Bronchial epithelial cell (primary cell): ENCODE results near the gene ACAP2. TPM values are rescaled to one million over a fixed set of nuclear protein-coding genes. Genes with fewer than 3 reads are reported as not detected.

Experiments used
- DNase-seq: peaks from one replicate; pipeline ENCODE4 v3.0.0-alpha.2; 2010; ENCODE audit warnings: low read depth
- FAIRE-seq: peaks from 2 replicates; lab custom pipeline; 2011; peaks lifted over from hg19 to GRCh38; lab: Jason Lieb, UNC
- H3K27me3 ChIP-seq: 2 replicates; pipeline ENCODE4 v1.5.1; 2011; ENCODE audit warnings: low read length; ENCODE audit not compliant: control insufficient read depth, insufficient read depth
- H3K36me3 ChIP-seq: 2 replicates; pipeline ENCODE4 v1.5.1; 2011; ENCODE audit warnings: low read length; ENCODE audit not compliant: control insufficient read depth, insufficient read depth
- H3K4me3 ChIP-seq: 2 replicates; pipeline ENCODE4 v1.5.1; 2011; ENCODE audit warnings: mild to moderate bottlenecking, low read depth, low read length, control low read depth
- total RNA-seq: library from RNA; depleted of rRNA; stranded (reverse); fragments of >200 nt; gene quantifications from 2 replicates; pipeline ENCODE4 v1.2.1, GENCODE V29; 2014
- TF ChIP-seq, protein P1 (sequence below): IDR thresholded peaks from 2 replicates; pipeline ENCODE4 v1.5.1; 2011; ENCODE audit warnings: mild to moderate bottlenecking, moderate library complexity, low read length, control low read depth, inconsistent platforms; ENCODE audit not compliant: insufficient read depth, severe bottlenecking

ACAP2 gene
- total RNA-seq, 1 donor from 2014 or later: 51.9 TPM

DNA sequence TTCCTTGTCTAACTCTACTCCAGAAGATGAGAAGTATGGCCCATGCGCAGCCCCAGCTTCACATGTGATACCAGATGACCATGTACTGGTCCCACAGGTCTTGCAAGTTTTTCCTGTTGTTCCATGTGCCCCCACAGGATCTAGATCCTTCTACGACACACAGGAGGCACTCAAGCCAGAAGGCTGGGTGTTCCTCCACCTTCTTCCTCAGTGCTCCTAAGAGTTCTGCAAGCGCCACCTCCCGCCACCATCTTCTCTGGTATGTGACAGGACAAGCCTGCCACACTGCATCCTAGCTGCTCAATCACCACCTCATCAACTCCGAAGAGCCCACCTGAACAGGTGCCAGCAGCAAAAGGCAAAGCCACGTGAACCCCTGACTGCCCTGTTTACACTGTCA is 214.9 kb downstream of the ACAP2 start:
- peak; percentile 12 for DNase-seq
- FAIRE-seq: no peak

DNA sequence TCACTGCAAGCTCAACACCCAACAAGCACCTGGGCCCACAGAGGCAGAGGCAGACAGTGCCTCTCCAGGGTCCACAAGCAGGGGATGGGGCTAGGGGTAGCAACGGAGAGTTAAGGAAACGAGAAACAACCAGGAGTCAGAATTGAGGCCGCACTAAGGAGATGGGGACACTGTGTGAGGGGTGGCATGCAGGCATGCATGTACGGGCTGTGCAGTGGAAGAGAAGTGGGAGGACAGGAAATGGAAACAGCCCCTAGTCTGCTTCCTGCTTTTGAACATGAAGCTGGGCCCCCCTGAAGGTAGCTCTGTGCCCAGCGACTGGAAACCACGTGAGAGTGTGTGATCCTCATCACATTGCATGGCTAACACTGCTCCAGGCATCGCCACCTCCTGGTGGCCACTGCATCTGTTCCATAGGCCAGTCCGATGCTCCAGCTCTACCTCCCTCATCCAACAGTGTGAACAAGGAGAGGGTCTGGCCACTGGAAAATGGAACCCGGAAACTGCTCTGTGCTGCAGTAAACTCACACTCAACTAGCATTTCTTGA is 215.8 kb downstream of the ACAP2 start:
- no peak for FAIRE-seq
- DNase-seq: no peak
- TF ChIP-seq, protein P1, sequence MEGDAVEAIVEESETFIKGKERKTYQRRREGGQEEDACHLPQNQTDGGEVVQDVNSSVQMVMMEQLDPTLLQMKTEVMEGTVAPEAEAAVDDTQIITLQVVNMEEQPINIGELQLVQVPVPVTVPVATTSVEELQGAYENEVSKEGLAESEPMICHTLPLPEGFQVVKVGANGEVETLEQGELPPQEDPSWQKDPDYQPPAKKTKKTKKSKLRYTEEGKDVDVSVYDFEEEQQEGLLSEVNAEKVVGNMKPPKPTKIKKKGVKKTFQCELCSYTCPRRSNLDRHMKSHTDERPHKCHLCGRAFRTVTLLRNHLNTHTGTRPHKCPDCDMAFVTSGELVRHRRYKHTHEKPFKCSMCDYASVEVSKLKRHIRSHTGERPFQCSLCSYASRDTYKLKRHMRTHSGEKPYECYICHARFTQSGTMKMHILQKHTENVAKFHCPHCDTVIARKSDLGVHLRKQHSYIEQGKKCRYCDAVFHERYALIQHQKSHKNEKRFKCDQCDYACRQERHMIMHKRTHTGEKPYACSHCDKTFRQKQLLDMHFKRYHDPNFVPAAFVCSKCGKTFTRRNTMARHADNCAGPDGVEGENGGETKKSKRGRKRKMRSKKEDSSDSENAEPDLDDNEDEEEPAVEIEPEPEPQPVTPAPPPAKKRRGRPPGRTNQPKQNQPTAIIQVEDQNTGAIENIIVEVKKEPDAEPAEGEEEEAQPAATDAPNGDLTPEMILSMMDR: peak; percentile 59
- no peaks in the 10 kb centered on the region for H3K27me3 ChIP-seq
- H3K4me3 ChIP-seq: no peak overlapping the region
- peaks cover 2% of the 10 kb centered on the region for H3K36me3 ChIP-seq

More for the DNA sequence above, 214.9 kb downstream of the ACAP2 start:
- Histone ChIP-seq H3K27me3 (no peaks in the 10 kb centered on the region), H3K4me3 (no peak overlapping the region), H3K36me3 (peaks cover 2% of the 10 kb centered on the region)
- TF ChIP-seq, protein P1: no peak

DNA sequence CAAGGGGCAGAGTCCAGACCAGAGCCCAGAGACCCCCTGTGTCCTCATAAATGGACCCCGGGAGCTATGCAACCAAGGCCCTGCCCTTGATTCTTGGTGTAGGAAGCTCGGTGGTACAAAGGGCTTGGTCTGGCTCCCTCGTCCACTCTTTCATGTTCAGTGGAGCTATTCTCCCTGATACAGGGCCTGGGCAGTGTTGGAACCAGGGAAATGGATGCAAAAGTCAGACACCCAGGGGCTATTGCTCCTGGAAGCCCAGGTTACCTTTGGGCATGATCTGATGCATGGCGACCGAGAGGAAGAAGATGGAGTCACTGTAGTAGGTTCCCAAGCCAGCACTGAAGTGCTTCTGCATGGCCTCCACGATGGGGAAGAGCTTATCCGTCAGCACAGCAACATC is 216.4 kb downstream of the ACAP2 start:
- FAIRE-seq (no peak), DNase-seq (no peak)
- Histone ChIP-seq H3K27me3 (no peaks in the 10 kb centered on the region), H3K36me3 (peaks cover 2% of the 10 kb centered on the region), H3K4me3 (no peak overlapping the region)
- TF ChIP-seq, protein P1: no peak

DNA sequence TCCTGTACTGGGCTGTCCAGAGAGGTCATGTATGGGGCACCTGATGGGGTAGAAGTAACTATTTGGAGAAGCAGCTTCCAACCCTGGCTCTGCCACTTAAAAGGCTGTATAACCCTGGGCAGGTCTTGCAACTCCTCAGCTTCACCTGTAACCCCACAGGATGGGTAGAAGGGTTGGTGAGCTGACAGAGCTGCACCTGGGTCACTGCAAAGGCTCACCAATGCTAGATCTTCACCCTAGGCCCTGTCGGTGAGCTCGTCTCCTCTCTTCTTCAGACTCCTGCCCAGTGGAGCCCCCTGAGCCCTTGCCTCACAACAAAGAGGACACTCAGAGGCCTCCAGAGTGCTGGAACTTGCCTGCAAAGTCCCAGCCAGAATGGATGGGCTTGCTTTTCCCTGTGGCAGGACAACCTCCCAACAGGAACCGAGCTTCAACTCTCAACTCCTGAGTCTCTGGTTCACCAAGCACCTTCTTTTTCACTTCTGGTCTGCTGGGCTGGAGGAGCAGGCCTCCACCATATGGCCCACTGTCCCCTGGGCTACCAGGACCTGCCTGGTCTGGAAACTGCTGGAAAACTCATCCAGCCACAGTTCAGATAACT is 217.7 kb downstream of the ACAP2 start:
- no peaks in the 10 kb centered on the region for H3K27me3 ChIP-seq
- no peak overlapping the region for H3K4me3 ChIP-seq
- TF ChIP-seq, protein P1: no peak
- peaks cover 2% of the 10 kb centered on the region for H3K36me3 ChIP-seq
- no peak for DNase-seq
- FAIRE-seq: peak; percentile 86

Other genes with a start within 250 kb of the ACAP2 start
- gene XXYLT1, start 171.9 kb downstream of the ACAP2 start, total RNA-seq: 10.2 and 10.5 TPM in 2 replicates
- 57.9 and 120 TPM in 2 replicates for gene PPP1R2, start 100.3 kb upstream of the ACAP2 start, total RNA-seq
- 0.77 and 3.9 TPM in 2 replicates for gene APOD, start 140.9 kb upstream of the ACAP2 start, total RNA-seq